Choroid plexus epithelial cell (primary cell): ENCODE data around the gene KMT2B.

Source experiments
- DNase-seq: peaks from one replicate; pipeline ENCODE4 v3.0.0-alpha.2; 2010; ENCODE audit warnings: low read depth
- H3K4me3 ChIP-seq: 2 replicates; pipeline ENCODE4 v1.5.1; 2011; ENCODE audit warnings: low read depth, mild to moderate bottlenecking, control low read depth, low read length, moderate library complexity
- CTCF ChIP-seq: conservative IDR thresholded peaks from 2 replicates; pipeline ENCODE4 v1.5.1; 2011; ENCODE audit warnings: low read depth, mild to moderate bottlenecking, control low read depth, inconsistent platforms, low read length, moderate library complexity

The KMT2B gene

GRCh38 chr19:35777086-35777841 lies 59.5 kb downstream of the KMT2B start:
- no peak for DNase-seq
- no peak overlapping the region for H3K4me3 ChIP-seq
- no peak for TF ChIP-seq CTCF

GRCh38 chr19:35777961-35778360 lies 60.2 kb downstream of the KMT2B start:
- no peak overlapping the region for H3K4me3 ChIP-seq
- TF ChIP-seq CTCF: no peak
- DNase-seq: no peak

- TF ChIP-seq CTCF: no peak
- no peak overlapping the region for H3K4me3 ChIP-seq
- no peak for DNase-seq
These were observed 61.2 kb downstream of the KMT2B start for GRCh38 chr19:35779033-35779432.

GRCh38 chr19:35780058-35780457 lies 62.3 kb downstream of the KMT2B start:
- H3K4me3 ChIP-seq: no peak overlapping the region
- TF ChIP-seq CTCF: no peak
- no peak for DNase-seq

- no peak overlapping the region for H3K4me3 ChIP-seq
- no peak for TF ChIP-seq CTCF
- DNase-seq: no peak
These were observed 62.9 kb downstream of the KMT2B start for GRCh38 chr19:35780717-35781116.

GRCh38 chr19:35781650-35782049 lies 63.8 kb downstream of the KMT2B start:
- DNase-seq: no peak
- TF ChIP-seq CTCF: no peak

GRCh38 chr19:35782589-35782988 lies 64.8 kb downstream of the KMT2B start:
- H3K4me3 ChIP-seq: no peak overlapping the region
- no peak for DNase-seq
- TF ChIP-seq CTCF: no peak

More at GRCh38 chr19:35781650-35782049, 63.8 kb downstream of the KMT2B start:
- no peak overlapping the region for H3K4me3 ChIP-seq
